Astrocyte (in vitro differentiated cells and primary cell): ENCODE data around the gene NAA50. TPM values are rescaled to one million over a fixed set of nuclear protein-coding genes. Genes with fewer than 3 reads are reported as not detected.

ENCODE experiments used
- DNase-seq: peaks from one replicate; pipeline ENCODE4 v3.0.0-alpha.2; 2010; ENCODE audit warnings: low read depth
- FAIRE-seq: peaks from 2 replicates; lab custom pipeline; 2011; peaks lifted over from hg19 to GRCh38; lab: Jason Lieb, UNC
- H2AFZ ChIP-seq: 2 replicates; pipeline ENCODE4 v1.6.0; 2012; ENCODE audit warnings: low read depth, low read length, inconsistent platforms
- H3K27ac ChIP-seq: 2 replicates; pipeline ENCODE4 v1.5.1; 2011; ENCODE audit warnings: low read depth, low read length, inconsistent platforms
- H3K27me3 ChIP-seq: 2 replicates; pipeline ENCODE4 v1.6.0; 2011; ENCODE audit warnings: low read length, inconsistent platforms; ENCODE audit not compliant: insufficient read depth
- H3K36me3 ChIP-seq: 2 replicates; pipeline ENCODE4 v1.5.1; 2011; ENCODE audit warnings: low read length, inconsistent platforms; ENCODE audit not compliant: insufficient read depth
- H3K4me1 ChIP-seq: 2 replicates; pipeline ENCODE4 v1.5.1; 2011; ENCODE audit warnings: low read length, inconsistent platforms; ENCODE audit not compliant: insufficient read depth
- H3K4me2 ChIP-seq: 2 replicates; pipeline ENCODE4 v1.6.0; 2012; ENCODE audit warnings: low read length, inconsistent platforms
- H3K4me3 ChIP-seq: 2 replicates; pipeline ENCODE4 v1.5.1; 2011; ENCODE audit warnings: low read depth, mild to moderate bottlenecking, low read length, inconsistent platforms; ENCODE audit not compliant: insufficient read depth
- H3K79me2 ChIP-seq: 2 replicates; pipeline ENCODE4 v1.6.0; 2012; ENCODE audit warnings: mild to moderate bottlenecking, low read length, inconsistent platforms; ENCODE audit not compliant: insufficient read depth
- H3K9ac ChIP-seq: 2 replicates; pipeline ENCODE4 v1.6.0; 2012; ENCODE audit warnings: mild to moderate bottlenecking, low read length, inconsistent platforms
- H3K9me3 ChIP-seq: 2 replicates; pipeline ENCODE4 v1.5.1; 2012; ENCODE audit warnings: low read depth, mild to moderate bottlenecking, low read length, inconsistent platforms; ENCODE audit not compliant: insufficient read depth
- H4K20me1 ChIP-seq: 2 replicates; pipeline ENCODE4 v1.6.0; 2012; ENCODE audit warnings: low read length, inconsistent platforms; ENCODE audit not compliant: insufficient read depth
- H3K27ac Mint-ChIP-seq: one replicate; pipeline ENCODE4 v1.8.0; 2021; ENCODE audit warnings: mild to moderate bottlenecking, mixed read lengths; ENCODE audit not compliant: unreplicated experiment
- H3K27me3 Mint-ChIP-seq: one replicate; pipeline ENCODE4 v1.8.0; 2021; ENCODE audit warnings: low read depth, mixed read lengths; ENCODE audit not compliant: unreplicated experiment
- H3K36me3 Mint-ChIP-seq: one replicate; pipeline ENCODE4 v1.8.0; 2021; ENCODE audit warnings: low read depth, mixed read lengths; ENCODE audit not compliant: unreplicated experiment
- H3K4me1 Mint-ChIP-seq: one replicate; pipeline ENCODE4 v1.8.0; 2021; ENCODE audit warnings: low read depth, mixed read lengths; ENCODE audit not compliant: unreplicated experiment
- H3K4me3 Mint-ChIP-seq: one replicate; pipeline ENCODE4 v1.8.0; 2021; ENCODE audit warnings: mild to moderate bottlenecking, moderate library complexity, mixed read lengths; ENCODE audit not compliant: unreplicated experiment
- H3K9me3 Mint-ChIP-seq: one replicate; pipeline ENCODE4 v1.8.0; 2021; ENCODE audit warnings: mild to moderate bottlenecking, mixed read lengths; ENCODE audit not compliant: unreplicated experiment
- CTCF ChIP-seq: IDR thresholded peaks from 2 replicates; pipeline ENCODE4 v1.5.1; 2011; ENCODE audit warnings: low read depth, mild to moderate bottlenecking, inconsistent platforms, low read length, moderate library complexity; ENCODE audit not compliant: insufficient read depth
- EZH2 ChIP-seq: IDR thresholded peaks from 2 replicates; pipeline ENCODE4 v1.6.1; 2012; ENCODE audit warnings: mild to moderate bottlenecking, low read length, inconsistent platforms; ENCODE audit not compliant: insufficient read depth
- total RNA-seq: library from RNA; stranded (reverse); gene quantifications from 2 replicates; pipeline ENCODE4 v1.2.1, GENCODE V29; 2021

The NAA50 gene
- total RNA-seq, 1 donor from 2014 or later = 151 TPM

- no peak overlapping the region for H3K27ac ChIP-seq
- no peak overlapping the region for H2AFZ ChIP-seq
- peaks cover 29% of the 10 kb centered on the region for H3K36me3 ChIP-seq
- no peak for DNase-seq
- peaks cover 37% of the 10 kb centered on the region for H3K79me2 ChIP-seq
- H3K9me3 Mint-ChIP-seq = no peaks in the 10 kb centered on the region
- no peak overlapping the region for H3K4me3 ChIP-seq
- no peaks in the 10 kb centered on the region for H3K4me1 ChIP-seq
- peak overlapping the region; percentile 6 for H3K4me3 Mint-ChIP-seq
- H3K4me1 Mint-ChIP-seq = peaks cover 11% of the 10 kb centered on the region
- H3K9me3 ChIP-seq = no peaks in the 10 kb centered on the region
- H3K4me2 ChIP-seq = no peak overlapping the region
- TF ChIP-seq CTCF = no peak
- TF ChIP-seq EZH2 = no peak
- FAIRE-seq = no peak
- H3K9ac ChIP-seq = no peak overlapping the region
- peaks cover 12% of the 10 kb centered on the region for H3K36me3 Mint-ChIP-seq
- H3K27me3 ChIP-seq = no peaks in the 10 kb centered on the region
- H3K27ac Mint-ChIP-seq = no peak overlapping the region
- peaks cover 25% of the 10 kb centered on the region for H4K20me1 ChIP-seq
- no peaks in the 10 kb centered on the region for H3K27me3 Mint-ChIP-seq
Measured at GRCh38 chr3:113721636-113722035, 24.4 kb downstream of the NAA50 start.

GRCh38 chr3:113719758-113720157 is 26.3 kb downstream of the NAA50 start:
- no peak overlapping the region for H2AFZ ChIP-seq
- H3K27me3 ChIP-seq = no peaks in the 10 kb centered on the region
- TF ChIP-seq CTCF = no peak
- TF ChIP-seq EZH2 = no peak
- no peak overlapping the region for H3K9ac ChIP-seq
- no peaks in the 10 kb centered on the region for H3K9me3 ChIP-seq
- no peak overlapping the region for H3K4me3 ChIP-seq
- peaks cover 20% of the 10 kb centered on the region for H3K79me2 ChIP-seq
- DNase-seq = no peak
- peaks cover 29% of the 10 kb centered on the region for H3K36me3 ChIP-seq
- Mint-ChIP-seq H3K4me3 (no peak overlapping the region), H3K4me1 (peaks cover 10% of the 10 kb centered on the region), H3K9me3 (no peaks in the 10 kb centered on the region), H3K36me3 (peaks cover 13% of the 10 kb centered on the region), H3K27me3 (no peaks in the 10 kb centered on the region), H3K27ac (no peak overlapping the region)
- no peaks in the 10 kb centered on the region for H3K4me1 ChIP-seq
- H3K27ac ChIP-seq = no peak overlapping the region
- peaks cover 21% of the 10 kb centered on the region for H4K20me1 ChIP-seq
- H3K4me2 ChIP-seq = no peak overlapping the region
- FAIRE-seq = peak; percentile 60

GRCh38 chr3:113719294-113719693 is 26.8 kb downstream of the NAA50 start:
- Mint-ChIP-seq H3K36me3 (peaks cover 12% of the 10 kb centered on the region), H3K4me1 (peaks cover 9% of the 10 kb centered on the region), H3K9me3 (no peaks in the 10 kb centered on the region), H3K4me3 (no peak overlapping the region), H3K27me3 (no peaks in the 10 kb centered on the region), H3K27ac (no peak overlapping the region)
- no peak overlapping the region for H3K4me3 ChIP-seq
- no peaks in the 10 kb centered on the region for H3K9me3 ChIP-seq
- no peak overlapping the region for H2AFZ ChIP-seq
- FAIRE-seq = peak; percentile 23
- no peaks in the 10 kb centered on the region for H3K27me3 ChIP-seq
- H3K27ac ChIP-seq = no peak overlapping the region
- H3K9ac ChIP-seq = no peak overlapping the region
- peak; percentile 5 for DNase-seq
- H3K4me2 ChIP-seq = no peak overlapping the region
- H3K36me3 ChIP-seq = peaks cover 29% of the 10 kb centered on the region
- TF ChIP-seq CTCF (no peak), EZH2 (no peak)
- H3K4me1 ChIP-seq = no peaks in the 10 kb centered on the region
- peaks cover 15% of the 10 kb centered on the region for H3K79me2 ChIP-seq
- peaks cover 16% of the 10 kb centered on the region for H4K20me1 ChIP-seq
